Measurements from ENCODE around the gene POU2F3. TPM values are rescaled to one million over a fixed set of nuclear protein-coding genes. Genes with fewer than 3 reads are reported as not detected.

POU2F3 gene
- total and polyA plus RNA-seq, 2 of the 13 experiments (the other 11 are each of a cell fraction or from before 2014, with no cell fraction given): not detected

GRCh38 chr11:120192831-120193625 lies 46.9 kb upstream of the POU2F3 start (continued):
- no peak for TF ChIP-seq CSRNP2 (CRISPR knock-in tag; conservative IDR thresholded peaks at IDR 0.05; ENCODE audit: low read depth)
- TF ChIP-seq, protein P1, sequence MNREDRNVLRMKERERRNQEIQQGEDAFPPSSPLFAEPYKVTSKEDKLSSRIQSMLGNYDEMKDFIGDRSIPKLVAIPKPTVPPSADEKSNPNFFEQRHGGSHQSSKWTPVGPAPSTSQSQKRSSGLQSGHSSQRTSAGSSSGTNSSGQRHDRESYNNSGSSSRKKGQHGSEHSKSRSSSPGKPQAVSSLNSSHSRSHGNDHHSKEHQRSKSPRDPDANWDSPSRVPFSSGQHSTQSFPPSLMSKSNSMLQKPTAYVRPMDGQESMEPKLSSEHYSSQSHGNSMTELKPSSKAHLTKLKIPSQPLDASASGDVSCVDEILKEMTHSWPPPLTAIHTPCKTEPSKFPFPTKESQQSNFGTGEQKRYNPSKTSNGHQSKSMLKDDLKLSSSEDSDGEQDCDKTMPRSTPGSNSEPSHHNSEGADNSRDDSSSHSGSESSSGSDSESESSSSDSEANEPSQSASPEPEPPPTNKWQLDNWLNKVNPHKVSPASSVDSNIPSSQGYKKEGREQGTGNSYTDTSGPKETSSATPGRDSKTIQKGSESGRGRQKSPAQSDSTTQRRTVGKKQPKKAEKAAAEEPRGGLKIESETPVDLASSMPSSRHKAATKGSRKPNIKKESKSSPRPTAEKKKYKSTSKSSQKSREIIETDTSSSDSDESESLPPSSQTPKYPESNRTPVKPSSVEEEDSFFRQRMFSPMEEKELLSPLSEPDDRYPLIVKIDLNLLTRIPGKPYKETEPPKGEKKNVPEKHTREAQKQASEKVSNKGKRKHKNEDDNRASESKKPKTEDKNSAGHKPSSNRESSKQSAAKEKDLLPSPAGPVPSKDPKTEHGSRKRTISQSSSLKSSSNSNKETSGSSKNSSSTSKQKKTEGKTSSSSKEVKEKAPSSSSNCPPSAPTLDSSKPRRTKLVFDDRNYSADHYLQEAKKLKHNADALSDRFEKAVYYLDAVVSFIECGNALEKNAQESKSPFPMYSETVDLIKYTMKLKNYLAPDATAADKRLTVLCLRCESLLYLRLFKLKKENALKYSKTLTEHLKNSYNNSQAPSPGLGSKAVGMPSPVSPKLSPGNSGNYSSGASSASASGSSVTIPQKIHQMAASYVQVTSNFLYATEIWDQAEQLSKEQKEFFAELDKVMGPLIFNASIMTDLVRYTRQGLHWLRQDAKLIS (CRISPR knock-in tag; IDR thresholded peaks at IDR 0.05): no peak
- TF ChIP-seq, protein P2, sequence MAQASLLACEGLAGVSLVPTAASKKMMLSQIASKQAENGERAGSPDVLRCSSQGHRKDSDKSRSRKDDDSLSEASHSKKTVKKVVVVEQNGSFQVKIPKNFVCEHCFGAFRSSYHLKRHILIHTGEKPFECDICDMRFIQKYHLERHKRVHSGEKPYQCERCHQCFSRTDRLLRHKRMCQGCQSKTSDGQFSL (CRISPR knock-in tag; IDR thresholded peaks at IDR 0.05): no peak
- TF ChIP-seq NAIF1 (CRISPR knock-in tag; IDR thresholded peaks at IDR 0.05; ENCODE audit: borderline replicate concordance): no peak
- TF ChIP-seq BCL6 (CRISPR knock-in tag; IDR thresholded peaks at IDR 0.05): peak; percentile 93
- TF ChIP-seq MIER3 (CRISPR knock-in tag; IDR thresholded peaks at IDR 0.05; ENCODE audit: borderline replicate concordance): peak; percentile 54; the same call in 1 of the 2 replicates
- no peak for TF ChIP-seq GLMP (CRISPR knock-in tag; IDR thresholded peaks at IDR 0.05; ENCODE audit: borderline replicate concordance)
- TF ChIP-seq KMT2B (CRISPR knock-in tag; IDR thresholded peaks at IDR 0.05): no peak
- TF ChIP-seq SMC3 (IDR thresholded peaks at IDR 0.05; ENCODE audit: low read length): no peak
- TF ChIP-seq PRDM15 (CRISPR knock-in tag; IDR thresholded peaks at IDR 0.05): peak; percentile 45; the same call in 1 of the 2 replicates
- TF ChIP-seq ZNF280B (CRISPR knock-in tag; IDR thresholded peaks at IDR 0.05; ENCODE audit: borderline replicate concordance): peak; percentile 89
- peak; percentile 72; the same call in 1 of the 2 replicates for TF ChIP-seq ZBTB7A (CRISPR knock-in tag; IDR thresholded peaks at IDR 0.05)
- TF ChIP-seq RFXANK (CRISPR knock-in tag; IDR thresholded peaks at IDR 0.05): no peak
- no peak for TF ChIP-seq ZSCAN30 (CRISPR knock-in tag; IDR thresholded peaks at IDR 0.05)
